CD8-positive, alpha-beta memory T cell (primary cell): ENCODE results near the gene PSMG3. TPM values are rescaled to one million over a fixed set of nuclear protein-coding genes. Genes with fewer than 3 reads are reported as not detected.

ENCODE experiments used
- CTCF ChIA-PET: fragments of 350-600 bp; sonication (Branson Sonifier 250); formaldehyde crosslinking; loops from one replicate; lab custom pipeline; 2021; ENCODE audit warnings: antibody characterized with exemption; lab: Charles Lee
- POLR2A ChIA-PET: fragments of 350-600 bp; sonication (Branson Sonifier 250); formaldehyde crosslinking; loops from one replicate; lab custom pipeline; 2021; ENCODE audit warnings: antibody characterized with exemption; lab: Charles Lee
- DNase-seq, 5 donors: peaks; one replicate each; pipeline versions ENCODE4 v3.0.0 to v3.0.0-alpha.2; 2020 to 2022; ENCODE audit warnings: mixed read lengths in 1 of 5
- H3K27ac ChIP-seq: one replicate; pipeline ENCODE4 v1.7.0; 2013; ENCODE audit warnings: low read depth, mild to moderate bottlenecking, low read length, moderate library complexity
- H3K27me3 ChIP-seq: 2 replicates; pipeline ENCODE4 v1.7.0; 2013; ENCODE audit warnings: low read length, mild to moderate bottlenecking; ENCODE audit not compliant: insufficient read depth, poor library complexity, severe bottlenecking
- H3K36me3 ChIP-seq: 2 replicates; pipeline ENCODE4 v1.7.0; 2013; ENCODE audit warnings: mild to moderate bottlenecking, low read length, moderate library complexity; ENCODE audit not compliant: insufficient read depth
- H3K4me1 ChIP-seq: 2 replicates; pipeline ENCODE4 v1.7.0; 2013; ENCODE audit warnings: mild to moderate bottlenecking, low read length, moderate library complexity; ENCODE audit not compliant: insufficient read depth
- H3K4me3 ChIP-seq: 2 replicates; pipeline ENCODE4 v1.7.0; 2013; ENCODE audit warnings: mild to moderate bottlenecking, low read length
- H3K9me3 ChIP-seq: 2 replicates; pipeline ENCODE4 v1.7.0; 2013; ENCODE audit warnings: mild to moderate bottlenecking, low read length
- H3K27ac Mint-ChIP-seq, 8 donors: one replicate each; pipeline ENCODE4 v1.8.0; 2020 to 2021; ENCODE audit warnings: mixed read lengths in 8 of 8, mild to moderate bottlenecking in 6 of 8, inconsistent platforms in 3 of 8, moderate library complexity in 3 of 8
- H3K27me3 Mint-ChIP-seq, 2 donors: one replicate each; pipeline ENCODE4 v1.8.0; 2020 to 2021; ENCODE audit warnings: mixed read lengths in 2 of 2, mild to moderate bottlenecking in 1 of 2, moderate library complexity in 1 of 2
- H3K36me3 Mint-ChIP-seq, 3 donors: one replicate each; pipeline ENCODE4 v1.8.0; 2020 to 2021; ENCODE audit warnings: mixed read lengths in 3 of 3, inconsistent platforms in 1 of 3, mild to moderate bottlenecking in 1 of 3
- H3K4me1 Mint-ChIP-seq, 3 donors: one replicate each; pipeline ENCODE4 v1.8.0; 2020 to 2021; ENCODE audit warnings: mixed read lengths in 3 of 3, inconsistent platforms in 1 of 3, mild to moderate bottlenecking in 1 of 3
- H3K4me3 Mint-ChIP-seq, 7 donors: one replicate each; pipeline ENCODE4 v1.8.0; 2020 to 2021; ENCODE audit warnings: mixed read lengths in 7 of 7, mild to moderate bottlenecking in 6 of 7, moderate library complexity in 4 of 7, inconsistent platforms in 2 of 7
- H3K9me3 Mint-ChIP-seq, 5 donors: one replicate each; pipeline ENCODE4 v1.8.0; 2020 to 2022; ENCODE audit warnings: mixed read lengths in 5 of 5, mild to moderate bottlenecking in 3 of 5, moderate library complexity in 2 of 5, inconsistent platforms in 1 of 5
- polyA plus RNA-seq: library from polyadenylated mRNA; unstranded; fragments of 300-500 nt; fragmentation: Illumina TruSeq; gene quantifications from one replicate; pipeline ENCODE4 v1.2.3, GENCODE V29; 2021
- total RNA-seq, 2 experiments: library from RNA; stranded (reverse); gene quantifications; one replicate each; pipeline ENCODE4 v1.2.3, GENCODE V29; 2021

The PSMG3 gene
- total and polyA plus RNA-seq, 3 experiments from 2014 or later = 51.3 to 80.7 (median 71.0) TPM

DNA sequence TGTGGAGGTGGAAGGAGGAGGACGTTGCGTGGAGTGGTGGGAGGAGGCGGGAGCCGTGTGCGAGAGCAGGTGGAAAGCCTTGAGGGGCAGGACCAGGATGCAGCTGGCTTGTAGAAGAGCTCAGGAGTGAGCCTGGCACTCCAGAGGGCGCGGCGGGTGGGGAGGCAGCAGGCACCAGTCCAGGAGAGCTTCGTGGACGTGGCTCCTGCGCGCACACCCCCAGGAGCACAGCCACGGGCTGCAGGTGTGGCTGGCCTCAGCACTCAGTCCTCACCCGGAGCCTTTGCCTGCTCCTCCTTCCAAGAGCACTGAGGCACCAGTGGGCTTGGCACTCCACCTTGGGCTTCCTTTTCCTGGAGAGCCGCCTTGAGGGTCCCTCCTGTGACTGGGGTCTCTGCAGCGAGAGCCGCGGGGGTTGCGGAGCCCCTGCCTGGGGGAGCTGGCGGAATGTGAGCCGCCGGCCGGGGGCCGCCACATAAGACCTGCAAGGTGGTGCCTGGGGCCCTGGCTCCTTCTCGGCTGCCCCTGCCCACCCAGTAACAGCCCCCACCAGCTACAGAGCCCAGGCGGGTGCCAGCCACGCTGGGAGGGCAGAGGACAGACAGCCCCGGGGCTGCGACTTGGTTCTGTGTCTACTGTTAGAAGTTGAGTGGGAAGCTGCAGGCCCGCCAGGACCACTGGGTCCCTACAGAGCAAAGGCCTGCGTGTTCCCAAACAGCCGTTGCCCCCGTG lies 28.2 kb downstream of the PSMG3 start:
- Mint-ChIP-seq H3K27me3 (no peaks in the 10 kb centered on the region), H3K36me3 (peaks cover 0 to 46% (median 0%) of the 10 kb centered on the region in 3 donors), H3K27ac (peak overlapping the region in 2 of 8 donors; percentile 29 to 68), H3K4me1 (peaks cover 0 to 3% (median under 1%) of the 10 kb centered on the region in 3 donors), H3K9me3 (no peaks in the 10 kb centered on the region), H3K4me3 (no peak overlapping the region)
- no peak overlapping the region for H3K27ac ChIP-seq
- ChIA-PET POLR2A (no interaction called here), CTCF (no interaction called here)
- H3K9me3 ChIP-seq = no peaks in the 10 kb centered on the region
- H3K4me3 ChIP-seq = no peak overlapping the region
- H3K27me3 ChIP-seq = no peaks in the 10 kb centered on the region
- DNase-seq = no peak
- no peaks in the 10 kb centered on the region for H3K36me3 ChIP-seq
- H3K4me1 ChIP-seq = no peaks in the 10 kb centered on the region

DNA sequence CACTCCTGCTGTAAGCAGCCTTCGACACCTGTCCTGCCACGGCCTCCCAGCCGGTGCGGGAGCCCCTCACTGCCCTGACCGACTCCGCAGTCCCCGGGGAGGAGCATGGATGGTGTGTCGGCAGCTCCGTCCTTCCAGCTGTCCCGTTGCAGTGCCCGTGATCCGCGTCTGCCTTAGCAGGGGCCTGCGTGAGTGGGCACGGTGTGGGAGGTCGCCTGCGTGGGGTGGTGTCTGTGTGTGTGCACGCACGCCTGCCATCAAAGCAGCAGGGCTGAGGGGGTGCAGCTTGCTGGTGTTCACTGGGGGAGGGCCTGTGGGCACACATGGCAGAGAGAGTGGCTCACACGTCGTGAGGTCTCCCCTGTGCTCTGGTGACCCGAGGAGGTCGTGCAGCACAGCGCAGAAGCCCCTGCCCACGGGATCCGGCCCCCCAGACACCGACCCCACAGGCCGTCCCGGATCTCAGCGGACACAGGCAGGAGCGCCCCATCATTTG lies 29.0 kb downstream of the PSMG3 start:
- Histone ChIP-seq H3K4me3 (no peak overlapping the region), H3K4me1 (no peaks in the 10 kb centered on the region), H3K27me3 (no peaks in the 10 kb centered on the region), H3K9me3 (no peaks in the 10 kb centered on the region), H3K27ac (no peak overlapping the region), H3K36me3 (no peaks in the 10 kb centered on the region)
- Mint-ChIP-seq H3K9me3 (no peaks in the 10 kb centered on the region), H3K4me3 (no peak overlapping the region), H3K27me3 (no peaks in the 10 kb centered on the region), H3K27ac (peak overlapping the region in 1 of 8 donors; percentile 79), H3K36me3 (peaks cover 0 to 52% (median 0%) of the 10 kb centered on the region in 3 donors), H3K4me1 (peaks cover 0 to 6% (median 3%) of the 10 kb centered on the region in 3 donors)
- no peak for DNase-seq
- POLR2A ChIA-PET = no interaction called here
- CTCF ChIA-PET = interaction anchor here (1.1 kb wide), 1 partner anchor 859 kb away, joined by 3 read pairs; no protein-coding TSS in a partner anchor

DNA sequence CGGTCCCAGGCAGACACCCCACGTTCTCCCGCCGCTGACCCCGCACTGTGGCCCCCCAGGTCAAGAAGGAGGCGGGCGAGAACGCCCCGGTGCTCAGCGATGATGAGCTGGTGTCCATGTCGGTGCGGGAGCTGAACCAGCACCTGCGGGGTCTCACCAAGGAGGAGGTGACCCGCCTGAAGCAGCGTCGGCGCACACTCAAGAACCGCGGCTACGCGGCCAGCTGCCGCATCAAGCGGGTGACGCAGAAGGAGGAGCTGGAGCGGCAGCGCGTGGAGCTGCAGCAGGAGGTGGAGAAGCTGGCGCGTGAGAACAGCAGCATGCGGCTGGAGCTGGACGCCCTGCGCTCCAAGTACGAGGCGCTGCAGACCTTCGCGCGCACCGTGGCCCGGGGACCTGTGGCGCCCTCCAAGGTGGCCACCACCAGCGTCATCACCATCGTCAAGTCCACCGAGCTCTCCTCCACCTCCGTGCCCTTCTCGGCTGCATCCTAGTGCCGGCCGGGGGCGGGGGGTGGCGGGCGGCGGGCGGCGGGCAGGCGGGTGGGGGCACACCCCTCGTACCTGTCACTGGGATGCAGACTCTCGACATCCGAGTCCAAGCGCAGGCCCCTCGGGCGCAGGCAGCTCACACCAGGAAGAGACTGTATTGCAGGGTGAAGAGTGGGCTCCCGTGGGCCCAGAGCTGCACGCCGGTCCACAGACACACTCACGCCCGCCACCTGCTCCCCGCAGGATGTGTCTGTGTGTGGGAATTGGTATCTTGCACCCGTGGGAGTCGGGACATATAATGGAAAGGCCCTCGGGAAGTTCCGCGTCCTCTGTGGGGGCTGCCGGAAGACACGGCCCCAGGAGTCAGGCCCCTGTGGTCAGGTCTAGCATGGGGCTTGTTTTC lies 29.7 kb downstream of the PSMG3 start:
- Histone ChIP-seq H3K4me1 (no peaks in the 10 kb centered on the region), H3K27me3 (no peaks in the 10 kb centered on the region), H3K27ac (no peak overlapping the region), H3K36me3 (no peaks in the 10 kb centered on the region), H3K4me3 (no peak overlapping the region), H3K9me3 (no peaks in the 10 kb centered on the region)
- Mint-ChIP-seq H3K4me3 (no peak overlapping the region), H3K36me3 (peaks cover 0 to 56% (median 0%) of the 10 kb centered on the region in 3 donors), H3K27me3 (no peaks in the 10 kb centered on the region), H3K4me1 (peaks cover 0 to 6% (median 3%) of the 10 kb centered on the region in 3 donors), H3K27ac (no peak overlapping the region), H3K9me3 (no peaks in the 10 kb centered on the region)
- ChIA-PET POLR2A (no interaction called here), CTCF (interaction anchor here (1.1 kb wide), 1 partner anchor 860 kb away, joined by 3 read pairs; no protein-coding TSS in a partner anchor)
- DNase-seq = no peak

DNA sequence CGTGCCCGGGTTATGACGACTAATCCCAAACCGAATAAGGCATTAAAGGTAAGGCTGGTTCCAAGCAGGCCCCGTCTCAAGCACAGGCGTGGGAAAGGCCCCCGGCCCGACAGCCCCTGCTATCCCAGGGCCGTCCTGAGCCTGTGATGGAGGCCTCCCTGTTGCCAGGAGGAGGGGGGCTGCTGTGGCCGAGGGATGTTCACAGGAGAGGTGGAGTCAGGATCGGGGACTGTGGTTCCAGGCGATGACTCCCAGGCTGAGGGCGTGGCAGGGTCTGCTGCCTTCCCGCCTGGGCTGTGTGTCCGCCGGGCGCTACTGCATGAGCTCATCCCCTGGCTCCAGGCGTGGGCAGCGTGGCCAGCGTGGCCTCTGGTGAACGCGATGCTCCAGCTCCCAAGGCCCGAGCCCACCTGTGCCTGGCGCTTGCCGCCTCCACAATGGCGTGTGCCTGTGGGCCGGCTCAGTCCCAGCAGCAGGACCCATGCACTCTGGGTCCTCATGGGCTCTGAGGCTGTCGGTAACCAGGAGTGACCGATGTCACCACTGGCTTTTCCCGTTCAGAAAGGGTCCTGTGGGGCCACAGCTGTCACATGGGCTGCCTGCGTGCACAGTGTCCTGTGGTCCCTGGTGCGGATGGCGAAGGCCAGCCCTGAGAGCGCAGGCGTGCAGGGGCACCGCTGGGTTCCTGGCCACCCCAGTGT lies 30.5 kb downstream of the PSMG3 start:
- H3K36me3 ChIP-seq = no peaks in the 10 kb centered on the region
- Mint-ChIP-seq H3K27ac (no peak overlapping the region), H3K36me3 (peaks cover 0 to 54% (median 0%) of the 10 kb centered on the region in 3 donors), H3K4me3 (no peak overlapping the region), H3K4me1 (peaks cover 2 to 10% (median 3%) of the 10 kb centered on the region in 3 donors), H3K9me3 (no peaks in the 10 kb centered on the region), H3K27me3 (no peaks in the 10 kb centered on the region)
- CTCF ChIA-PET = no interaction called here
- no peaks in the 10 kb centered on the region for H3K4me1 ChIP-seq
- H3K27me3 ChIP-seq = no peaks in the 10 kb centered on the region
- POLR2A ChIA-PET = no interaction called here
- no peak overlapping the region for H3K4me3 ChIP-seq
- no peaks in the 10 kb centered on the region for H3K9me3 ChIP-seq
- no peak for DNase-seq
- no peak overlapping the region for H3K27ac ChIP-seq

DNA sequence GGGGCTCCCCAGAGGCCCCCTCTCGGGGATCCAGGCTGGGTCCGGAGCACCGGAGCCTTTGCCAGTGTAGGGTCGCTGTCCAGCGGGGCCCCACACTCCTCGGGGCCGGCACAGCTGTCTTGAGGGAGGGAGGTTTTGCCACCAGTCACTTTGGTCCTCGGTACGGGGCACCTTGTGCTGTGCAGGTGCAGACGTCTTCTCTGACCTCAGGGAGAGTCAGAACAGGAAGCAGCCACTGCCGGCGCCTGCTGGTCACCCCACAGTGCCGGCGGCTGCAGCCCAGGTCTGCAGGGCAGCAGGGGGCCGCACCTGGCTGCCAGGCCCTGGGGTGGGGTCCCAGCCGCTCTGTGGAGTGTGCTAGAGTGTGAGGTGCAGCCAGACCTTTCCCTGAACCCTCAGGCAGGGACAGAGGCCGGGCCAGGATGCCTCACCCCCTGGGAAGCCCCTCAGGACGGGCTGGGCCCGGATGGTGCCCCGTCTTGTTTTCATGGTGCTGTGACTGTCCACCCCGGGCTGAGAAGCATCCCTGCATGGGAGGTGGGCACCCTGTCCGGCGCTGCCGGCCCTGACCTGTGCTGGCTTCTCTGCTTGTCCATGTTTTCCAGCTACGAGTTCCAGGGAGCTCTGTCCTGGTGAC lies 31.2 kb downstream of the PSMG3 start:
- H3K36me3 Mint-ChIP-seq = peaks cover 0 to 52% (median 0%) of the 10 kb centered on the region in 3 donors
- POLR2A ChIA-PET = no interaction called here
- Histone ChIP-seq H3K36me3 (no peaks in the 10 kb centered on the region), H3K27ac (no peak overlapping the region), H3K4me1 (peaks cover 5% of the 10 kb centered on the region), H3K4me3 (no peak overlapping the region), H3K9me3 (no peaks in the 10 kb centered on the region), H3K27me3 (no peaks in the 10 kb centered on the region)
- no peak for DNase-seq
- H3K4me1 Mint-ChIP-seq = peaks cover 3 to 15% (median 5%) of the 10 kb centered on the region in 3 donors
- no peak overlapping the region for H3K4me3 Mint-ChIP-seq
- H3K9me3 Mint-ChIP-seq = no peaks in the 10 kb centered on the region
- CTCF ChIA-PET = no interaction called here
- H3K27ac Mint-ChIP-seq = no peak overlapping the region
- no peaks in the 10 kb centered on the region for H3K27me3 Mint-ChIP-seq

DNA sequence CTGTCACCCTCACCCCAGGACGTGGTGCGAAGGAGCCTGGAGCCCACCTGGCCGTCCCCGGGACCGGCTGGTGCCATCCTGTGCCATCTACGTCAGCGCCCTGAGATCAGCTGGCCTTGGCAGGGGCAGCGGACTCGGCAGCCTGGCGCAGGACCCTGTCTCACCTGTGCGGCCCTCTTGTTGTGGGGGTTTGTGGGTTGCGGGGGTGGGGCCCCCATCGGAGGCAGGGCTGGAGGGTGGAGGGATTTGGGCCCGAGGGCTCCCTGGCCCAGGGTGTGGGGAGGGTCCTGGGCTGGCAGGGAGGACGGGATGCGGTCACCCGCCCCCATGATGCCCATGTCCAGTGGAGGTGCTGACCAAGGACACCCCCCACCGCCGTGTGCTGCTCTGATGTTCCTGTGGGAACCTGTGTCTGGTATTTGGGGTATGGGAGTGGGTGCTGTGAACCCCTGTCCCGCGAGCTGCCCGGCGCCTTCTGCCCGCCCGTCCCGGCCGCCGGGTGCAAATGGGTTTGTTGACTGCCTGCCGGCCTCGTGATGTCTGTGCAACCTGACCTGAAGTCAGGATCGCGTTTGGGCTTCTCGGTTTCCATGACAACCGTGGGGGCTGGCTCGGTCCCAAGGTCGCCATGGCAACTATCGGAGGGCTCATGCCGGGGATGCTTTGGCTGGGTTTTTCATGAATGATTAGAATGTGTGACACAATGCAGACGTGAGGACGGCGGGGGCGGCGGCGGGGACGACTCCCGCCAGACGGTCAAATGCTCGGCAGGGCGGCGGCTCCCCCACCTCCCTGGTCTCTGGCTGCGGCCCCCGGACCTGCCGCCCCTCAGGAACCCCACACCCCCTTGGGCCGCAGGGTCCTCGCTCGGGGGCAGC lies 32.1 kb downstream of the PSMG3 start:
- Histone ChIP-seq H3K27me3 (no peaks in the 10 kb centered on the region), H3K4me1 (peaks cover 14% of the 10 kb centered on the region), H3K9me3 (no peaks in the 10 kb centered on the region), H3K4me3 (no peak overlapping the region), H3K27ac (no peak overlapping the region), H3K36me3 (no peaks in the 10 kb centered on the region)
- POLR2A ChIA-PET = no interaction called here
- peak overlapping the region in 1 of 8 donors; percentile 79 for H3K27ac Mint-ChIP-seq
- no peaks in the 10 kb centered on the region for H3K9me3 Mint-ChIP-seq
- H3K36me3 Mint-ChIP-seq = peaks cover 0 to 47% (median 0%) of the 10 kb centered on the region in 3 donors
- DNase-seq = no peak
- CTCF ChIA-PET = no interaction called here
- peaks cover 12 to 24% (median 14%) of the 10 kb centered on the region in 3 donors for H3K4me1 Mint-ChIP-seq
- peak overlapping the region in 1 of 7 donors; percentile 61 for H3K4me3 Mint-ChIP-seq
- no peaks in the 10 kb centered on the region for H3K27me3 Mint-ChIP-seq
